Measurements from ENCODE around the gene ABCA1. TPM values are rescaled to one million over a fixed set of nuclear protein-coding genes. Genes with fewer than 3 reads are reported as not detected.
"Not testable (repeated sequence)": the region's sequence is repeated elsewhere in the genome, so short reads cannot be mapped to it uniquely, and the experiment has no call there.

The ABCA1 gene
- total RNA-seq, 1 donor = 43.4 TPM

DNA sequence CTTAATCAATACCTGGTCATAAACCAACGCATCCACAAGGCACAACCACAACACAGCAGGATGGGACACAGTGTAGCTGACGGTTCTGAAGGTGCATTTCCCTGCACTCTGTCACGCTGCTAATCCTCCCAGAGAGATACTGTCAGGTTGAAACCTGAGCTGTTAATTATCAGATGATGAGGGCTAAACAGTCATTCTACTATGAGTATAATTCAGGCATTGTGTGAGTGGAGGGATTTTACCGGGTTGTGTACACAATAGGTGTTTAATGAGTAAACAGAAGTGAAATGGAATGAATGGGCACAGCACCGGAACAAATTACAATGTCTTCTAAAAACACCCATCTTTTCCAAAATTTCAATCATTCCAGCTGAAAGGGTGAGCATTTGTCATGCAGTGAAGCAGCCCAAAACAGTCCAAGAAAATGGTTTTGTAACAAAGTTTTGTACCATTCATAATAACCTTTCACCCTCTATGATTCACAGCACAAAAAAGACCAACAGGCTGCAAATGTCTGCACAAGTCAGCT, 71.5 kb downstream of the ABCA1 start:
- no peaks in the 10 kb centered on the region for H3K9me3 ChIP-seq (ENCODE audit: low read depth, low read length)
- H3K4me1 ChIP-seq (ENCODE audit: insufficient read depth, low read length) = peaks cover 22% of the 10 kb centered on the region

GRCh38 chr9:104855807-104856206, 72.1 kb downstream of the ABCA1 start:
- Histone ChIP-seq H3K27me3 (ENCODE audit: insufficient read depth, low read length) (no peaks in the 10 kb centered on the region), H3K4me3 (ENCODE audit: low read length) (no peak overlapping the region), H3K9me3 (ENCODE audit: low read depth, low read length) (no peaks in the 10 kb centered on the region), H3K4me1 (ENCODE audit: insufficient read depth, low read length) (peaks cover 22% of the 10 kb centered on the region)

More for the DNA sequence above, 71.5 kb downstream of the ABCA1 start:
- Histone ChIP-seq H3K4me3 (ENCODE audit: low read length) (no peak overlapping the region), H3K27me3 (ENCODE audit: insufficient read depth, low read length) (no peaks in the 10 kb centered on the region)

DNA sequence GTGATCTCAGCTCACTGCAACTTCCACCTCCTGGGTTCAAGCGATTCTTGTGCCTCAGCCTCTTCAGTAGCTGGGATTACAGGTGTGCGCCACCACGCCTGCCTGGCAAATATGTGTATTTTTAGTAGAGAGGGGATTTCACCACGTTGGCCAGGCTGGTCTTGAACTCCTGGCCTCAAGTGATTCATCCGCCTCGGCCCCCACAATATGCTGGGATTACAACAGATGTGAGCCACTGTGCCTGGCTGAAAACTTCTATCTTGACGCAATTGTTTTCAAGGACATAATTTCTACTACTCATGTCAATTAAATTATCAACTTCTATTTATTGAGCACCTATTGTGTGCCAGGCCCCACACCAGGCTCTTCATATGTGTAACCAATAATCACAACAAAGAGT, 72.7 kb downstream of the ABCA1 start:
- not testable (repeated sequence) for H3K9me3 ChIP-seq (ENCODE audit: low read depth, low read length); H3K27me3 ChIP-seq (ENCODE audit: insufficient read depth, low read length); H3K4me3 ChIP-seq (ENCODE audit: low read length)
- peaks cover 22% of the 10 kb centered on the region for H3K4me1 ChIP-seq (ENCODE audit: insufficient read depth, low read length)

DNA sequence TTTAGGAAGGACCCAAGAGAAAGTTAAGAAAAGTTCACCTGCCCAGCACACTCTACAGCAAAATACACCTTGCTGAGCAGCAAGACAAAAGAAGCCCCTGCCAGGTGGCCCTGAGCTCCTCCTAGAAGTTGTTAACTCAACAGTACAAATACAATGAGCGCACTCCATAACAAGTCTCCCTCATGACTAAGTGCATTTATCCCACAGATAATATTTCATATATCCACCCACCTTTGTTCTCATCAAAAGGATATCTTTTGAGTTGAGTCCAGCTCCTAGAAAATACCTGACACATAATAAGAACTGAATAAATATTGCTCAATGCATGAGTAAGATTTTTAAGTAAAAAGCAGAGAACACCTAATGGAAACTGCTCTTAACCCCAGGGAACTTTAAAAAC, 73.3 kb downstream of the ABCA1 start:
- Histone ChIP-seq H3K4me1 (ENCODE audit: insufficient read depth, low read length) (peaks cover 19% of the 10 kb centered on the region), H3K4me3 (ENCODE audit: low read length) (no peak overlapping the region), H3K9me3 (ENCODE audit: low read depth, low read length) (no peaks in the 10 kb centered on the region), H3K27me3 (ENCODE audit: insufficient read depth, low read length) (no peaks in the 10 kb centered on the region)

GRCh38 chr9:104853683-104854082, 74.3 kb downstream of the ABCA1 start:
- Histone ChIP-seq H3K4me1 (ENCODE audit: insufficient read depth, low read length) (peaks cover 15% of the 10 kb centered on the region), H3K4me3 (ENCODE audit: low read length) (no peak overlapping the region), H3K27me3 (ENCODE audit: insufficient read depth, low read length) (no peaks in the 10 kb centered on the region), H3K9me3 (ENCODE audit: low read depth, low read length) (no peaks in the 10 kb centered on the region)

DNA sequence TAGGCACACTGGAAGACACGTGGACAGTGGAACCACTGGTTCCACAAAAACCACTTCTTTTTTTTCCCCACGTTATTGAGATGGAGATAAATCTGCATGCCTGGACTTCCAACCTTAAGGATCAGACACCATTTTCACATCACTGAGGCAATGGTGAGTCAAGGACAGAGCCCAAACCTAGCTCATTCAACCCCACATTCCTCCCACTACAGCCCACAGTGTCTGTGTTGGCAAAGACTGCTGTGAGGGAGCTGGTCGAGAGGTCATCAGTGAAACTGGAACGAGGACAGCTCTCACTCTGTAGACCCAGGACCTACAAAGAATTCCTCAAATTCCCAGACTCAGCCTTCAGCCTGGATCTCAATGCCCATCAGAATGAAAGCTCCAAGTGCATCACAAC, 74.8 kb downstream of the ABCA1 start:
- H3K4me3 ChIP-seq (ENCODE audit: low read length) = no peak overlapping the region
- peaks cover 15% of the 10 kb centered on the region for H3K4me1 ChIP-seq (ENCODE audit: insufficient read depth, low read length)
- H3K9me3 ChIP-seq (ENCODE audit: low read depth, low read length) = no peaks in the 10 kb centered on the region
- no peaks in the 10 kb centered on the region for H3K27me3 ChIP-seq (ENCODE audit: insufficient read depth, low read length)

- no peaks in the 10 kb centered on the region for H3K27me3 ChIP-seq (ENCODE audit: insufficient read depth, low read length)
- H3K4me1 ChIP-seq (ENCODE audit: insufficient read depth, low read length) = peaks cover 15% of the 10 kb centered on the region
- no peaks in the 10 kb centered on the region for H3K9me3 ChIP-seq (ENCODE audit: low read depth, low read length)
- no peak overlapping the region for H3K4me3 ChIP-seq (ENCODE audit: low read length)
These were observed 76.4 kb downstream of the ABCA1 start for GRCh38 chr9:104851546-104851920.

GRCh38 chr9:104850786-104851545, 77.0 kb downstream of the ABCA1 start:
- H3K4me1 ChIP-seq (ENCODE audit: insufficient read depth, low read length) = peaks cover 15% of the 10 kb centered on the region
- no peaks in the 10 kb centered on the region for H3K27me3 ChIP-seq (ENCODE audit: insufficient read depth, low read length)
- H3K4me3 ChIP-seq (ENCODE audit: low read length) = no peak overlapping the region
- no peaks in the 10 kb centered on the region for H3K9me3 ChIP-seq (ENCODE audit: low read depth, low read length)

GRCh38 chr9:104849023-104849422, 78.9 kb downstream of the ABCA1 start:
- H3K9me3 ChIP-seq (ENCODE audit: low read depth, low read length) = no peaks in the 10 kb centered on the region
- no peaks in the 10 kb centered on the region for H3K27me3 ChIP-seq (ENCODE audit: insufficient read depth, low read length)

GRCh38 chr9:104844710-104845109, 83.2 kb downstream of the ABCA1 start:
- no peaks in the 10 kb centered on the region for H3K4me1 ChIP-seq (ENCODE audit: insufficient read depth, low read length)
- H3K27me3 ChIP-seq (ENCODE audit: insufficient read depth, low read length) = no peaks in the 10 kb centered on the region
- H3K9me3 ChIP-seq (ENCODE audit: low read depth, low read length) = no peaks in the 10 kb centered on the region
- H3K4me3 ChIP-seq (ENCODE audit: low read length) = no peak overlapping the region

More at GRCh38 chr9:104849023-104849422, 78.9 kb downstream of the ABCA1 start:
- Histone ChIP-seq H3K4me1 (ENCODE audit: insufficient read depth, low read length) (peaks cover 15% of the 10 kb centered on the region), H3K4me3 (ENCODE audit: low read length) (no peak overlapping the region)

DNA sequence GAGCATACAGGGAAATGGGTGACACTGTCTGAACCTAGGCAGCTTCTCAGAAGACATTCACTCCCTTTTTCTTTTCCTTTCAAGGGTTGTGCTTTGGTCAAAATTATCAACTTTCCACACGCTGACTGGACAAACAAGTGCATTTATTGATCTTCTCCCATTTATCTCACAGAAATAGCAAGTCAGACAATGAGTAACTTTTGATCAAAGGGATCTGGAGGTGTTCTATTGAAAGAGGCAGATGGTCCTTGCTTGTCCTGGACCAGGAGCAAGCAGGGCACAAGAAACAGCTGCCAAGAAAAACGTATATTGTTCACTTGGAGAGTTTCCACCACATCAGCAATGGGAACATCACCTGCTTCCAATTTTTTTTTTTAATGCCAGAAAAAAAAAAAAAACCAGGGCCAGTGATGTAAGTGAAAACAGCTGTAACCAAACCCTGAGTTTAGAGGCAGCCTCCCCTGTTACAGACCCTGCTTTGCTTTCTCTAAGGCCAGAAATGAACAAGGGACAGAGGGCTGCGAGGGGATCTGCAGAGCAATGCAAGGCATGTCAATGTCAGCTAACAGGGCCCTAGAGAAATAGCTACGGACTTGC, 84.2 kb downstream of the ABCA1 start:
- Histone ChIP-seq H3K9me3 (ENCODE audit: low read depth, low read length) (no peaks in the 10 kb centered on the region), H3K4me1 (ENCODE audit: insufficient read depth, low read length) (no peaks in the 10 kb centered on the region), H3K4me3 (ENCODE audit: low read length) (no peak overlapping the region), H3K27me3 (ENCODE audit: insufficient read depth, low read length) (no peaks in the 10 kb centered on the region)

DNA sequence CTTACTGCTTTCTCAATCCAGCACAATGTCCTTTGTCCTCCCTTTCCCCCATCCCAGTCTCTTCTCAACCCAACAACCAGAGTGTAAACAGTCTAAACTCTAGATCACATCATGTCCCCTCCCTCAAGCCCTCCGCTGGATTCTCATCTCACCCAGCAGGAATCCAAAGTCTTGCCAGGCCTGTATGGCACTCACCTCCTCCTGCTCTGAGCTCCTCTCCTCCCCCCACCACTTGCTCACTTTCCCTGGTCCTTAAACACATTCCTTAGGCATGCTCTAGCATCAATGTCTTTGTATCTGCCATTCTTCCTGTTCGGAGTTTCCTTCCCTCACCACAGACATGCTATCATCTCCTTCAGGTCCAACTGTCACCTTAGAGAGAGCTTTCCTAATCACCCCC, 85.3 kb downstream of the ABCA1 start:
- Histone ChIP-seq H3K27me3 (ENCODE audit: insufficient read depth, low read length) (no peaks in the 10 kb centered on the region), H3K4me1 (ENCODE audit: insufficient read depth, low read length) (no peaks in the 10 kb centered on the region), H3K4me3 (ENCODE audit: low read length) (no peak overlapping the region)

DNA sequence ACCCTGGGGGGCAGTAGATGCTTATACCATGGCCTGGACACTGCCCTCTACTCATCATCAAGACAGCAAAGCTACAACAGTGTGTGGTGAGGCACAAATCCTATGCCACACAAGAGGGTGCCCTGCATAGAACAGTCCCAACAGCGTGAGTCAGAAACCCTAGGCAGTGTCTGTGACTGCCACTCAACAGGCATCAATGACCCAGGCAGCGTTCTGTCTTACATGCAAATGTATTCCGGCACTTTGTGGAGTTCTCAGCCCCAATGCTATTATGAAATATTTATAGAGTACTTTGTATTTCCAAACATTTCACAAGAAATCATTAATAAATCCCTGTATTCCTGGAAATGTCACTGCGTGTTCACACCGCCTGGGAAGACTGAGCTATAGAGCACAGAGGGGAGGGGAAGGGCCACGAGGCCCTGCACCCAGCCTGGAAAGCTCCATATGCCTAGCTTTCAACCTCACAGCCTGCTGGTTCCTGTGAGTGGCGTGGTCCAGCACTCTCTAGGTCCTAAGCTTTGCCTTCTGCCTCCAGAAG, 86.3 kb downstream of the ABCA1 start:
- H3K9me3 ChIP-seq (ENCODE audit: low read depth, low read length) = no peaks in the 10 kb centered on the region
- peaks cover under 1% of the 10 kb centered on the region for H3K4me1 ChIP-seq (ENCODE audit: insufficient read depth, low read length)
- H3K27me3 ChIP-seq (ENCODE audit: insufficient read depth, low read length) = no peaks in the 10 kb centered on the region
- no peak overlapping the region for H3K4me3 ChIP-seq (ENCODE audit: low read length)

More for the DNA sequence above, 85.3 kb downstream of the ABCA1 start:
- H3K9me3 ChIP-seq (ENCODE audit: low read depth, low read length) = no peaks in the 10 kb centered on the region

DNA sequence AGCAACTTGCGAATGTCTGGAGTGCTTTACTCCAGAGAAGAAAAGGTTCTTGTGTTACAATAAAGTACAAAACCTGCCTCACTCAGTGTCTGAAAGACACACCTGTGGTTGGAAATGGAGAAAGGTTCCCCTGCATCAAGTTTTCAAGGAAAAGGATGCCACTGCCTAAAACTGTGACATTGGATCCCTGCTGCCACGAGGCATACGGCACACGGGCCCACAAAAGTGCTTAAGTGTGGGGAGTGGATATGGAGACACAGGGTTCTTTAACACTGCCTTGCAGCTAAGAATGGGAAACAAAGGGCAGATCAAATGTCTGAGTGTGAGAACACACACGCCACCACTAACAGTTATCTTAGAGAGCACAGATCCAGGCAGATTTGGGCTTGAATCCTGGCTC, 89.0 kb downstream of the ABCA1 start:
- H3K9me3 ChIP-seq (ENCODE audit: low read depth, low read length) = no peaks in the 10 kb centered on the region
- H3K4me3 ChIP-seq (ENCODE audit: low read length) = no peak overlapping the region
- no peaks in the 10 kb centered on the region for H3K27me3 ChIP-seq (ENCODE audit: insufficient read depth, low read length)
- peaks cover 17% of the 10 kb centered on the region for H3K4me1 ChIP-seq (ENCODE audit: insufficient read depth, low read length)

- H3K27me3 ChIP-seq (ENCODE audit: insufficient read depth, low read length) = no peaks in the 10 kb centered on the region
These were observed 91.2 kb downstream of the ABCA1 start for GRCh38 chr9:104836767-104837166.

More at GRCh38 chr9:104836767-104837166, 91.2 kb downstream of the ABCA1 start:
- Histone ChIP-seq H3K9me3 (ENCODE audit: low read depth, low read length) (no peaks in the 10 kb centered on the region), H3K4me3 (ENCODE audit: low read length) (no peak overlapping the region), H3K4me1 (ENCODE audit: insufficient read depth, low read length) (peaks cover 17% of the 10 kb centered on the region)
